GM12878 (cell line): ENCODE data around the gene IRX4. TPM values are rescaled to one million over a fixed set of nuclear protein-coding genes. Genes with fewer than 3 reads are reported as not detected.

Source experiments
- ATAC-seq: fragments of 200-7000 bp; cut with Tn5 transposase; 3 replicates; pipeline ENCODE4 v1.9.1; 2020; ENCODE audit warnings: mild to moderate bottlenecking, moderate library complexity
- BruUV-seq: library from RNA; stranded (reverse); fragments of 400-500 nt; replicated peaks from 2 replicates; lab custom pipeline; 2021; lab: Mats Ljungman, UMichigan
- CTCF ChIA-PET: fragments of 300-600 bp; sonication (Branson Sonifier 250); formaldehyde crosslinking; extraction: SDS; loops from one replicate; lab custom pipeline; 2021; ENCODE audit warnings: inconsistent platforms; lab: Yijun Ruan, JAX
- POLR2A ChIA-PET: fragments of 350-600 bp; formaldehyde crosslinking; extraction: SDS; loops from one replicate; lab custom pipeline; 2021; ENCODE audit warnings: inconsistent platforms; lab: Charles Lee
- RAD21 ChIA-PET: fragments of 300-600 bp; sonication (Branson Sonifier 250); formaldehyde crosslinking; loops from one replicate; lab custom pipeline; 2023; ENCODE audit warnings: antibody characterized with exemption; ENCODE audit not compliant: unreplicated experiment; lab: Charles Lee
- SMC1A ChIA-PET: fragments of 300-600 bp; sonication (Branson Sonifier 250); formaldehyde crosslinking; loops from one replicate; lab custom pipeline; 2023; ENCODE audit not compliant: unreplicated experiment, uncharacterized antibody; lab: Charles Lee
- DNase-seq: peaks from one replicate; pipeline ENCODE4 v3.0.0-alpha.2; 2011; ENCODE audit warnings: low read depth, low spot score
- FAIRE-seq: peaks from 3 replicates; lab custom pipeline; 2011; peaks lifted over from hg19 to GRCh38; lab: Jason Lieb, UNC
- H2AFZ ChIP-seq: 2 replicates; pipeline ENCODE4 v1.6.0; 2011; ENCODE audit warnings: low read depth, low read length, control low read depth; ENCODE audit not compliant: control insufficient read depth
- H3K27ac ChIP-seq: 2 replicates; pipeline ENCODE4 v1.5.1; 2011; ENCODE audit warnings: control low read depth; ENCODE audit not compliant: control insufficient read depth, insufficient read depth
- H3K27me3 ChIP-seq, 2 experiments: replicated peaks in 1 of 2; 2 replicates each; pipeline versions ENCODE4 v1.6.0 to v1.6.1; 2011; ENCODE audit warnings: low read length in 1 of 2; ENCODE audit not compliant: control insufficient read depth in 2 of 2, insufficient read depth in 2 of 2
- H3K36me3 ChIP-seq, 2 experiments: 2 replicates each; pipeline ENCODE4 v1.5.1; 2011; ENCODE audit warnings: low read length in 1 of 2; ENCODE audit not compliant: control insufficient read depth in 2 of 2, insufficient read depth in 2 of 2
- H3K4me1 ChIP-seq: 2 replicates; pipeline ENCODE4 v1.6.1; 2011; ENCODE audit warnings: mild to moderate bottlenecking, low read length, moderate library complexity, mixed read lengths; ENCODE audit not compliant: control insufficient read depth, insufficient read depth
- H3K4me2 ChIP-seq: 2 replicates; pipeline ENCODE4 v1.6.0; 2011; ENCODE audit warnings: control low read depth; ENCODE audit not compliant: control insufficient read depth, insufficient read depth
- H3K4me3 ChIP-seq: fragments of 200-600 bp; sonication (generic); 2 replicates; pipeline ENCODE4 v1.5.1; 2016
- H3K79me2 ChIP-seq: 2 replicates; pipeline ENCODE4 v1.6.0; 2011; ENCODE audit warnings: low read length; ENCODE audit not compliant: control insufficient read depth, insufficient read depth
- H3K9ac ChIP-seq: 2 replicates; pipeline ENCODE4 v1.8.0; 2011; ENCODE audit warnings: low read length, control low read depth, mixed read lengths; ENCODE audit not compliant: control insufficient read depth, insufficient read depth
- H3K9me3 ChIP-seq: replicated peaks from 3 replicates; pipeline ENCODE4 v1.5.1; 2011; ENCODE audit warnings: mild to moderate bottlenecking, low read length; ENCODE audit not compliant: control insufficient read depth, insufficient read depth
- H4K20me1 ChIP-seq: 2 replicates; pipeline ENCODE4 v1.6.0; 2011; ENCODE audit not compliant: control insufficient read depth, insufficient read depth
- CBX5 ChIP-seq: sonication (generic); IDR thresholded peaks from 2 replicates; pipeline ENCODE4 v1.6.1; 2016; ENCODE audit warnings: low read depth, moderate library complexity, mild to moderate bottlenecking, inconsistent platforms
- CUX1 ChIP-seq: IDR thresholded peaks from 2 replicates; pipeline ENCODE4 v1.6.1; 2012; ENCODE audit warnings: improper control_type of control experiment, low read depth, low read length; ENCODE audit not compliant: insufficient replicate concordance
- JUND ChIP-seq: IDR thresholded peaks from 2 replicates; pipeline ENCODE4 v1.6.1; 2012; ENCODE audit warnings: low read depth, mild to moderate bottlenecking, low read length, improper control_type of control experiment, moderate library complexity
- RELB ChIP-seq: fragments of 450-650 bp; IDR thresholded peaks from 2 replicates; pipeline ENCODE4 v1.6.1; 2017; ENCODE audit warnings: low read depth, mild to moderate bottlenecking, moderate library complexity
- SMAD1 ChIP-seq: fragments of 450-650 bp; IDR thresholded peaks from 2 replicates; pipeline ENCODE4 v1.6.1; 2018; ENCODE audit warnings: mild to moderate bottlenecking, low read depth; ENCODE audit not compliant: partially characterized antibody
- ZBED1 ChIP-seq: IDR thresholded peaks from 2 replicates; pipeline ENCODE4 v1.6.1; 2016; ENCODE audit warnings: borderline replicate concordance
- ZNF622 ChIP-seq: fragments of 450-650 bp; IDR thresholded peaks from 2 replicates; pipeline ENCODE4 v1.6.1; 2017; ENCODE audit warnings: mild to moderate bottlenecking, inconsistent platforms
- WGBS: methylation state at CpG from one replicate; pipeline ENCODE4 v1.1.6; 2016; ENCODE audit warnings: low lambda C conversion rate; ENCODE audit not compliant: insufficient replicate concordance, insufficient coverage; ENCODE audit errors: missing lambda C conversion rate; 5-methylcytosine and 5-hydroxymethylcytosine counted together
- in situ Hi-C: fragments of 300-500 bp; cut with MboI; formaldehyde crosslinking; loops from 9 replicates; pipeline ENCODE4 v1.14.3; 2018; ENCODE audit warnings: mixed read lengths
- intact Hi-C: fragments of 100-400 bp; cut with micrococcal nuclease; formaldehyde crosslinking; loops from one replicate; pipeline ENCODE4 v1.14.2; 2022; ENCODE audit not compliant: unreplicated experiment
- polyA plus RNA-seq, 11 experiments: library from polyadenylated mRNA; depleted of rRNA in 4 of 11; unstranded in 6 of 11; stranded (reverse) in 5 of 11; fragments of >200 nt; fragmentation: Nextera tagmentation in 4 of 11; fragmentation: Illumina TruSeq in 1 of 11; extraction: Ambion mirVana in 4 of 11; extraction: Trizol in 1 of 11; gene quantifications; 1 replicate in 1 of 11; 2 replicates in 10 of 11; pipeline versions ENCODE4 v1.2.1 to v1.2.3, GENCODE V29; 2011 to 2016; ENCODE audit warnings: inconsistent platforms in 2 of 11, missing spikeins in 2 of 11, low read depth in 1 of 11
- total RNA-seq, 4 experiments: library from RNA; depleted of rRNA in 3 of 4; stranded (reverse); fragments of >200 nt in 3 of 4; fragmentation: Illumina TruSeq in 1 of 4; extraction: Trizol in 1 of 4; gene quantifications; 2 replicates each; pipeline versions ENCODE4 v1.2.1 to v1.2.3, GENCODE V29; 2013 to 2021

Gene IRX4
- total and polyA plus RNA-seq, 10 of the 15 experiments (the other 5 are each of a cell fraction or from before 2014, with no cell fraction given) = not detected

- TF ChIP-seq RELB (no peak), ZBED1 (no peak), ZNF622 (no peak), SMAD1 (no peak), JUND (no peak), CUX1 (no peak), CBX5 (no peak)
- H3K4me2 ChIP-seq = no peak overlapping the region
- in situ Hi-C loops = no loop called here
- no peak overlapping the region for H2AFZ ChIP-seq
- RAD21 ChIA-PET = no interaction called here
- POLR2A ChIA-PET = no interaction called here
- no peaks in the 10 kb centered on the region for H3K9me3 ChIP-seq
- no peaks in the 10 kb centered on the region for H3K79me2 ChIP-seq
- no peak overlapping the region for H3K9ac ChIP-seq
- no peak overlapping the region for H3K27ac ChIP-seq
- no TSS peak for BruUV-seq
- H3K4me3 ChIP-seq = no peak overlapping the region
- H3K4me1 ChIP-seq = no peaks in the 10 kb centered on the region
- intact Hi-C loops = no loop called here
- ATAC-seq (no peak), FAIRE-seq (no peak), DNase-seq (no peak)
- SMC1A ChIA-PET = no interaction called here
- H3K27me3 ChIP-seq = no peaks in the 10 kb centered on the region; a peak in 1 of 4 replicates
- H3K36me3 ChIP-seq = no peaks in the 10 kb centered on the region
- WGBS = 80% methylated on average over 30 of the region's 32 CpGs
- no peaks in the 10 kb centered on the region for H4K20me1 ChIP-seq
- CTCF ChIA-PET = no interaction called here
Observed at GRCh38 chr5:1857256-1857600, 25.5 kb downstream of the IRX4 start.
